ENCODE data around the gene PBX1. TPM values are rescaled to one million over a fixed set of nuclear protein-coding genes. Genes with fewer than 3 reads are reported as not detected.

Gene PBX1
- total RNA-seq, 1 donor from 2014 or later: 37.4 TPM

DNA sequence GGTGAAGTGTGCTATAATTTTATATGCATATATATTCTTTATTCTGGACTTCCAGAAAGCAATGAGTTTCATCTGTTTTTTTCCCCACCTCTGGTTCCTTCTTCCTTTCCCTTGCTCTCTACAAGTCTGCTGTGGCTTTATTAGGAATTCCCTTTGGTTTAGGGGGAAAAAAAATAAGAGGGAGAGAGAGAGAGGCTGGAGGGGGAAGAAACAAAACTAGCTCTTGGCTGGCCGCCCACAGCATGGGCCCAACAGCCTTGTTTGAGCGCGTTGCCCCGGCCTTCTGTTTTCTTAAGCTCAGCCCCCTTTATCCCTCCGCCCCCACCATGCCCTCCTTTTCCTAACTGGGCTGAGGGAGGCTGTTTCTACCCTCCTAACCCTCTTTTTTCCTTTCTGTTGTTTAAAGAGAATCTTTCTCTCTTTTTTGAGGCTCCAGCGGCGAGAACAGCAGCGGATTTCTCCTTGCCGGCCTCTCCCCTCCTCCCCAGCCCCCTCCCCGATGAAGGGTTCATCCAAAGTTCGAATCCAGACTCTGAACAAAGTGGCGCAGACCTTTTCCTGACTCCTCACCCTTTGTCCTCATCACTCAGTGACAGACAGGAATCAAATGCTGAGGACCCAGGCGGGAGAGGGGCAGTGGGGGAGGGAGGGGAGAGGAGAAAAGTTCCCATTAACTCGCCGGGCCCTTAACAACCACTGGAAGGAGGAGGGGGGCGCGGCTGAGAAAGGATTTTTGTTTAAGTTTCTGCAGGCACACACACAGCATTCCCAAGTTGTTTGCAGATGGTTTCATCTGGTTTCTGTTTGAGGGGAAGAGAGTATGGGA lies 29.7 kb downstream of the PBX1 start:
- H3K9me3 ChIP-seq: no peaks in the 10 kb centered on the region
- peak overlapping the region; percentile 83 to 84 for H3K27ac ChIP-seq
- DNase-seq (ENCODE audit: low spot score in 2 of 2): peak in 1 of 2 donors; percentile 79
- peak overlapping the region; percentile 24 to 63 for H3K4me3 ChIP-seq
- no peaks in the 10 kb centered on the region for H3K27me3 ChIP-seq
- TF ChIP-seq, protein P1, sequence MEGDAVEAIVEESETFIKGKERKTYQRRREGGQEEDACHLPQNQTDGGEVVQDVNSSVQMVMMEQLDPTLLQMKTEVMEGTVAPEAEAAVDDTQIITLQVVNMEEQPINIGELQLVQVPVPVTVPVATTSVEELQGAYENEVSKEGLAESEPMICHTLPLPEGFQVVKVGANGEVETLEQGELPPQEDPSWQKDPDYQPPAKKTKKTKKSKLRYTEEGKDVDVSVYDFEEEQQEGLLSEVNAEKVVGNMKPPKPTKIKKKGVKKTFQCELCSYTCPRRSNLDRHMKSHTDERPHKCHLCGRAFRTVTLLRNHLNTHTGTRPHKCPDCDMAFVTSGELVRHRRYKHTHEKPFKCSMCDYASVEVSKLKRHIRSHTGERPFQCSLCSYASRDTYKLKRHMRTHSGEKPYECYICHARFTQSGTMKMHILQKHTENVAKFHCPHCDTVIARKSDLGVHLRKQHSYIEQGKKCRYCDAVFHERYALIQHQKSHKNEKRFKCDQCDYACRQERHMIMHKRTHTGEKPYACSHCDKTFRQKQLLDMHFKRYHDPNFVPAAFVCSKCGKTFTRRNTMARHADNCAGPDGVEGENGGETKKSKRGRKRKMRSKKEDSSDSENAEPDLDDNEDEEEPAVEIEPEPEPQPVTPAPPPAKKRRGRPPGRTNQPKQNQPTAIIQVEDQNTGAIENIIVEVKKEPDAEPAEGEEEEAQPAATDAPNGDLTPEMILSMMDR (IDR thresholded peaks at IDR 0.05): no peak
- intact Hi-C loops (cut with DNase I): no loop called here
- no peaks in the 10 kb centered on the region for H3K36me3 ChIP-seq
- peaks cover 0 to 36% of the 10 kb centered on the region in 2 donors for H3K4me1 ChIP-seq

DNA sequence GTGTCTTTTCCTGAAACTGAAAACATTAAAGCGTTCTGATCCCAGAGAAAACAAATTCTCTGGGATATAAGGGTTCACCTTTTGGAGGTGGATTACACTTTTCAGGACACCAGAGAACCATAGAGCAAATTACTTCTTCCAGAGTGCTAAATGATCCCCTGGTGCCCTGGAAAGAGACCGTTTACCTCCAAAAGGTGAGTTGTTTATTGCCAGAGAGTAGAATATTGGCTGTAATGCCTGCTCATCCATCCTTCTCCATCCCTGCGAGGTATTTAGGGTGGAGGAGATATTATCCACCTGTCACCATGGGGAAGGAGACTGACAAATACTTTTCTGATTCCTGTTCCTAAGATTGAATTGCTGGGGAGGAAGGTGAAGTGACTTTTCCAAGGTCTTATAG lies 30.4 kb downstream of the PBX1 start:
- H3K36me3 ChIP-seq: no peaks in the 10 kb centered on the region
- no peak for DNase-seq (ENCODE audit: low spot score in 2 of 2)
- TF ChIP-seq, protein P1 (IDR thresholded peaks at IDR 0.05): no peak
- H3K4me1 ChIP-seq: peaks cover 0 to 36% of the 10 kb centered on the region in 2 donors
- peak overlapping the region; percentile 83 to 84 for H3K27ac ChIP-seq
- H3K27me3 ChIP-seq: no peaks in the 10 kb centered on the region
- intact Hi-C loops (cut with DNase I): no loop called here
- H3K9me3 ChIP-seq: no peaks in the 10 kb centered on the region
- H3K4me3 ChIP-seq: peak overlapping the region in 1 of 2 donors; percentile 63

DNA sequence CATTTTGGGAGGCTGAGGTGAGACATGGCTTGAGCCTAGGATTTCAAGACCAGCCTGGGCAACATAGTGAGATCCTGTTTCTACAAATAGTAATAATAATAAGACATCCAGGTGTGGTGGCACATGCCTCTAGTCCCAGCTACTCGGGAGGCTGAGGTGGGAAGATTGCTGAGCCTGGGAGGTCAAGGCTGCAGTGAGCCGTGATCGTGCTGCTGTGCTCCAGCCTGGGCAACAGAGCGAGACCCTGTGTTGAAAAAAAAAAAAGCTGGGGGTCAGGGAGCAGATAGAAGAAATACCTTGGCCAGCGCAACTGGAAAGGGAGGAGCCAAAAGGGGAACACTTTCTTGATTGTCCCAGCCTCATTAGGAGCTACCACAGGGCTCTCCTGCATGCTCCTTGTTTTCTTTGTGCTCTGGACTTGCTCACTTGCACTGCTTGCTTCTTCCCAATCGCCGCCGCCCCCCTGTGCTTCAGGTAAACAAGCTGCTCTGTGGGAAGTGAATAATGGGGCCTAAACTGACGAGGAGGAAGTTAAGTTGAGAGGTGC lies 31.1 kb downstream of the PBX1 start:
- Histone ChIP-seq H3K27ac (peak overlapping the region; percentile 83 to 84), H3K4me3 (no peak overlapping the region), H3K4me1 (peaks cover 0 to 31% of the 10 kb centered on the region in 2 donors), H3K9me3 (no peaks in the 10 kb centered on the region), H3K27me3 (no peaks in the 10 kb centered on the region), H3K36me3 (no peaks in the 10 kb centered on the region)
- intact Hi-C loops (cut with DNase I): no loop called here
- TF ChIP-seq, protein P1 (IDR thresholded peaks at IDR 0.05): no peak
- no peak for DNase-seq (ENCODE audit: low spot score in 2 of 2)

DNA sequence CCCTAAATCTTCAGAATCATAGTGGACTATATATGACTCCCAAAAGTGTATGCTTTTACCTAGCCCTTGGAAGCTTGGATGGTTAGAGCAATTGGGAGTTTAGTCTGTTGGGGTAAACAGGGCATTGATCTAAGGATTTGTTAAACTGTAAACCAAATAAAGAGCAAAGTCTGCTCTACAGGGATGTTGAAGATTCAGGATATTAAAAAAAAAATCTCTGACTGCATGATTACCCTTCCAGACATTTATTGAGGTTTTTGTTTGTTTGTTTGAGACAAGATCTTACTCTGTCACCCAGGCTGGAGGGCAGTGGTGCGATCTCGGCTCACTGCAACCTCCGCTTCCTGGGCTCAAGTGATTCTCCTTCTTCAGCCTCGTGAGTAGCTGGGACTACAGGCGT lies 31.6 kb downstream of the PBX1 start:
- Histone ChIP-seq H3K27ac (peak overlapping the region; percentile 83 to 84), H3K27me3 (no peaks in the 10 kb centered on the region), H3K4me1 (peaks cover 0 to 27% of the 10 kb centered on the region in 2 donors), H3K9me3 (no peaks in the 10 kb centered on the region), H3K4me3 (no peak overlapping the region), H3K36me3 (no peaks in the 10 kb centered on the region)
- DNase-seq (ENCODE audit: low spot score in 2 of 2): no peak
- TF ChIP-seq, protein P1 (IDR thresholded peaks at IDR 0.05): no peak
- intact Hi-C loops (cut with DNase I): no loop called here

DNA sequence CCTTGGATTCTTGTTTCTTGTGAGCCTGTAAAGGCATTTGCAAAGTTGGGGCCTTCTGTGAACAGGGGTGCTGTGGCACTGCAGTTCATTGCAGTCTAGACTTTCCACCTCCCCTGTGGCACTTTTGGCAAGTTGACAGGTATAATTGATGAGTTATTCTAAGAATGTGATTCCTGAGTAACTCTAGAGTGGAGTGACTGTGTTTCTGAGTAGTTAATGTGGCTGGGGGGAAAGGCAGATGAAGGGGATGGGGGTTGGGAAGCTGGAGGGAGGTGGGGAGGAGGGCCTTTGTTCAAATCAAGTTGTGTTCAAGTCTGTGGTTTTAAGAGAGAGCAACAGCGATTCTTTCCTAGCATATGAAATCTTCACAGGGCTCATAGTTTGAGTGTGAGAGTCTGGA lies 32.9 kb downstream of the PBX1 start:
- DNase-seq (ENCODE audit: low spot score in 2 of 2): no peak
- intact Hi-C loops (cut with DNase I): no loop called here
- TF ChIP-seq, protein P1 (IDR thresholded peaks at IDR 0.05): no peak
- Histone ChIP-seq H3K27ac (peak overlapping the region; percentile 17 to 33), H3K4me1 (peaks cover 0 to 27% of the 10 kb centered on the region in 2 donors), H3K27me3 (no peaks in the 10 kb centered on the region), H3K4me3 (no peak overlapping the region), H3K9me3 (no peaks in the 10 kb centered on the region), H3K36me3 (no peaks in the 10 kb centered on the region)

Measured in ascending aorta (tissue), 2 donors.